GM08714 (cell line): ENCODE results near the gene RBMS3.
"Not testable (repeated sequence)": the region's sequence is repeated elsewhere in the genome, so short reads cannot be mapped to it uniquely, and the experiment has no call there.

Experiments used
- H3K4me3 ChIP-seq: fragments of 200-500 bp; sonication (Bioruptor generic); 2 replicates; pipeline ENCODE4 v1.5.1; 2014; ENCODE audit warnings: mild to moderate bottlenecking, low read length, inconsistent platforms
- ZNF274 ChIP-seq: IDR thresholded peaks from 2 replicates; pipeline ENCODE4 v1.6.1; 2012; ENCODE audit warnings: mild to moderate bottlenecking, low read depth, low read length

The RBMS3 gene

DNA sequence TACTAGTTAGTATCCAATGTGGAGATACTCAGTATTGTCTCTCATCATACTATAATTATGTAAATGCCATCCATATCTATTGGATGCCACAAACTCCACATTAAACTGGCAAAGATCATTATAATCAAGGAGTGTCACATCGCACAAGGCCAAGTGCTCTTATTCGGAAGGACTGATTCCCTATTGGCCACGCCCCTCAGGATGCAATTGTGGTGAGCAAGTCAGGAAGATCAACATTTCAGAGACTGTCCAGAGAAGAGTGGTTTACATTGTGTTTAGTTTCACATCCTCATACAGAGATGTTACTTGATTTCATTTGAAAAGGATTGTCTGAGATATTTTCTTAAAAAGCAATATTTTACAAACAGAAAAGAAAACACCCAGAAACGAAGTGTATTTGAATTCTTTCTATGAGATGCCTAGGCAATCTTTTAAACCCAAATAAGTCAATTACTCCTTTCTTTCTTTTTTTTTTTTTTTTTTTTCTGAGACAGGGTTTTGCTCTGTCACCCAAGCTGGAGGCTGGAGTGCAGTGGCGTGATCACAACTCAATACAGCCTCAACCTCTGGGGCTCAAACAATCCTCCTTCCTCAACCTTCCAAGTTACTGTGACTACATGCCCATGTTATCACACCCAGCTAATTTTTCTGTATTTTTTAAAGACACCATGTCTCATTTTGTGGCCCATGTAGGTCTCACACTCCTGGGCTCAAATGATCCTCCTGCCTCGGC lies 369.1 kb downstream of the RBMS3 start:
- H3K4me3 ChIP-seq = no peak overlapping the region
- no peak for TF ChIP-seq ZNF274

DNA sequence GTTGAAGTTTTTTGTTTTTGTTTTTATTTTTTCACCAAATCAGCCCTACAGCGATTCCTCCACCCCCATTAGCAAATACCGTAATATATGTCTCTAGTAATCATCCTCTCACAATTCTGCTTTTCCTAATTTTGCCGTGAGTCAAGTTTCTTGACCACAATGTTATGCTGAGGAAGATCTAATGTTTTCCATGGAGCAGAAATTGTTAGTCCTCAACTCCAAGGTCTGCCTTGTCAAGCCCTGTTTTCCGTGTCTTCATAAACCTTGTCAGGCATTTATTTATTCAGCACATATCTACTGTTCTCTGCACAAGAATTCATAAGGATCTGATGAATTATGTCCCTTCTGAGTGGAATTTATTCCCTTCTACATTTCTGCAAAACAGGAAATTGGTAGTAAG lies 372.8 kb downstream of the RBMS3 start:
- no peak overlapping the region for H3K4me3 ChIP-seq
- no peak for TF ChIP-seq ZNF274

DNA sequence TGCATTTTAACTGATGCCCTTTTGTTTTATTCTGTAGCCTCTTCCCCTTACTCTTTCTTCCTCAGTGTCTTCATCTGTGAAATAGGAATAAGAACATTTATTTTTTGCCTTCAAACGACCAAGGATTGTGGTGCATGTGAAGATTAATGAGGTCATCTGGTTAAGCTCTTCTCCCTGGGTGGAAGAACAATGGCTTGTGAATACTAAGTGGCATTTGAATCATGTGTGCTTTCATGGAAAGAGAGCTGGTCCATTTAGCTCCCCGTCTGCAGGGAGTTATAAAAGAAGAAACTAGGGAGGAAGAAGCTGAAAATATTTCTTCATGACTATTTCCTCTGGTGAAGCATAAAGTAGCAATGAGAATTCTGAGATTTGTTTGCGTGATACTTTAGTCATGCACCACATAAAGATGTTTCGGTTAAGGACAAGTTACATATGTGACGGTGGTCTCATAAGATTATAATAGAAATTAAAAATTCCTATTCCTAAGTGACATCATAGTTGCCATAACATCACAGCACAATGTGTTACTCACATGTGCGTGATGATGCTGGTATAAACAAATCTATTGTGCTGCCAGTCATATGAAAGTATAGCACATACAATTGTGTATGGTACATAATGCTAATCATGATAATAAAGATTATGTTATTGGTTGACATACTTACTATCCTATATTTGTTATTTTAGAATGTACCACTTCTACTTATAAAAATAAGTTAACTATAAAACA lies 374.3 kb downstream of the RBMS3 start:
- TF ChIP-seq ZNF274 = no peak
- no peak overlapping the region for H3K4me3 ChIP-seq

DNA sequence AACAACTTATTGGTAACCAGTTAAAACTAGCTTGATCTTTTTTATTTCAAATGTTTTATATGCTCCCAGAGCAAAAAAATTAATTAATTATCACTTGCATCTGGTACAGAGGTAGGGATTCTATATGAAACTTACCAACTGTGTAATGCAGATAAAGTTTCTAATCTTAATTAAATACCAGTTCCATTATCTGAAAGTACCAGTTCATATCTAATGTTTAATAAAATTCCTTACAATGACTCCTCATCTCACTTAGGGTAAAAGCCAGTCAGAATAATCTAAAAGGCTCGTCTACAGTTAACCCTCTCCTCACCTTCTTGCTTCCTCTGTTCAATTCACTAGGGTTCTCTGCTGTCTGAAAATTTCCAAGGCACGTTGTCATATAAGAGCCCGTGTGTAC lies 384.8 kb downstream of the RBMS3 start:
- no peak overlapping the region for H3K4me3 ChIP-seq
- no peak for TF ChIP-seq ZNF274

DNA sequence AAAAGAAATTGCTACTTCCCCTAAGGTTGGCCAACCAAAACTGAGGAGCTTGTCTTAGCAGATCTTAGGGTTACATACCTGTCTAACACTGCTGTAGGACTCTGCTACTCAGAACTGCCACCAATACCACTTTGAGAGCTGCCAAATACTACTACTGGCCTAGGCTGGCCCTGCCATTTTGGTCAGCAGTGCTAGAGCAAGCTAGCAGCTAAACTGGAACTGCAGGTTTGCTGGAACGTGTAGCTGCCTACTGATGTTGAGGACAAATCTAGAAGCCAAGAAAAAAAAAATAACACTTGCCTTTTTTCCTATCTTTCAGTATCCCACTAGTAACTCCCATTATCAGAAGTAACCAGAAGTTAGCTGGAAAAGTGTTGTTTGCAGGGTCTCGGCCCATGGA lies 387.4 kb downstream of the RBMS3 start:
- TF ChIP-seq ZNF274 = no peak
- no peak overlapping the region for H3K4me3 ChIP-seq

DNA sequence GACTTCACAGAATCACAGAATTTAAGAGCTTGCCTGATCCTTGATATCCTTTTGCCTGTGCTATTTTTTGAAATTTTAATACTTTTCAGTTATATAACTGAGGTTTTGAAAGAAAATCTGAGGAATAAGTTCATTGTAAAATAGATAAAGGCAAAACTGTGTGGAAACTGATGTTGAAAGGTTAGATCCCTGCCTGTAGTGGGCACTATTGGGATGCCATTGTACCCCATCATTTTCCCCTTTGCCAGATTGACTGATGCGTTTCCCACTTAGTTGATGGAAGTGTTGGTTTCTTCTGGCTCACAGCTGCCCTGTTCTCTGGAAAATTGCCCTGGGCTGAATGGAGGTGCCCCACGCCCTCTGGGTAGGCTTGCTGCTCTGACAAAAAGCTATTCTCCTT lies 387.9 kb downstream of the RBMS3 start:
- no peak for TF ChIP-seq ZNF274
- H3K4me3 ChIP-seq = no peak overlapping the region

GRCh38 chr3:29670476-29670875 lies 389.6 kb downstream of the RBMS3 start:
- not testable (repeated sequence) for H3K4me3 ChIP-seq

DNA sequence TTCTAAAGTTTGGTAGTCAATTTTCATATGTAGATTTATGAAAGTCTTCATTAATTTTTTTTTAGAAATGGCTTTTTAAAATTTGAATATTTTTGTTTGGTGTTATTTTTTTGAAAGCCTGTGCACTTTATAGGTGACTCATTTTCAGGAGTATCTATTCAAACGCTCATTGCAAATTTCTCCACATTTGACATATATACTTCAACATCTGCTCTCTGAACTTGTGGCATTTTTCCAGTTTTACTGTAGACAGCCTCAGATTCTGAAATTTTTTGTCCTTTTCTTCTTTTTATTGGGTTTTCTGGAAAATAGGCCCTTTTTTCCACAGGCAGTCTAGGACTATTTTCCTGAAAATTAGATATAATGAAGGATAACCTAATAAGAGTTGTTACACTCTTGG lies 396.6 kb downstream of the RBMS3 start:
- no peak overlapping the region for H3K4me3 ChIP-seq
- no peak for TF ChIP-seq ZNF274

- no peak for TF ChIP-seq ZNF274
- H3K4me3 ChIP-seq = no peak overlapping the region
Observed at GRCh38 chr3:29679944-29680343, 399.1 kb downstream of the RBMS3 start.

- no peak overlapping the region for H3K4me3 ChIP-seq
- TF ChIP-seq ZNF274 = no peak
Observed at GRCh38 chr3:29683018-29683993, 402.4 kb downstream of the RBMS3 start.

GRCh38 chr3:29686889-29687592 lies 406.2 kb downstream of the RBMS3 start:
- TF ChIP-seq ZNF274 = no peak
- no peak overlapping the region for H3K4me3 ChIP-seq

- H3K4me3 ChIP-seq = no peak overlapping the region
- TF ChIP-seq ZNF274 = no peak
Observed at GRCh38 chr3:29690686-29691353, 409.9 kb downstream of the RBMS3 start.

DNA sequence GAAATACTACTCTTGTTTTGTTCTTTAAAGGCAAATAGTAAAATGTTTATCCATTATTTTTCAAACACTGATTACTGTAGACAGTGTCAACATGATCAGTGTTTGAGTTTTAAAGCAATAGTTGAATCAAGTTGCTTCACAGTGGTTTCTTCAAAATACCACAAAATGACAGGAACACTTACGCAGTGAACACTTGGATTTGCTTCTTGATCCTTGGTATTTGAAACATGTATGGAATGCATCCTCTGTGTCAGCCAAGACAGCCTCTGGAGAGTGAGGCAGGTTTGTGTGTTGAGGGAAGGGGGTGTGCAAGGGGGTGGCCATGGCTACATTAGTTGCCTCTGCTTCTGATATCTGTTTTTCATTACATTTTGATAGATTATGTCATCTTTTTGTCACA lies 413.0 kb downstream of the RBMS3 start:
- H3K4me3 ChIP-seq = no peak overlapping the region
- no peak for TF ChIP-seq ZNF274
